PC-9 (cell line): ENCODE data around the gene ETV7. TPM values are rescaled to one million over a fixed set of nuclear protein-coding genes. Genes with fewer than 3 reads are reported as not detected.

ENCODE experiments used
- BruUV-seq: library from RNA; stranded (reverse); fragments of 400-500 nt; replicated peaks from 2 replicates; lab custom pipeline; 2021; lab: Mats Ljungman, UMichigan
- CTCF ChIA-PET: fragments of 300-600 bp; sonication (Branson Sonifier 250); formaldehyde crosslinking; loops from one replicate; lab custom pipeline; 2022; ENCODE audit warnings: antibody characterized with exemption; lab: Charles Lee
- POLR2A ChIA-PET: fragments of 300-600 bp; sonication (Branson Sonifier 250); formaldehyde crosslinking; loops from one replicate; lab custom pipeline; 2022; ENCODE audit warnings: antibody characterized with exemption; ENCODE audit not compliant: unreplicated experiment; lab: Charles Lee
- DNase-seq, 2 experiments: peaks; one replicate each; pipeline versions ENCODE4 v3.0.0 to v3.0.0-alpha.2; 2015 to 2022; ENCODE audit warnings: mixed read lengths in 1 of 2
- H2AFZ ChIP-seq: fragments of 200-600 bp; sonication (generic); 2 replicates; pipeline ENCODE4 v1.8.1; 2017; ENCODE audit warnings: antibody characterized with exemption
- H3F3A ChIP-seq: fragments of 200-600 bp; sonication (generic); 2 replicates; pipeline ENCODE4 v1.8.1; 2017; ENCODE audit warnings: antibody characterized with exemption, mild to moderate bottlenecking, low read depth; ENCODE audit not compliant: insufficient read depth
- H3K27ac ChIP-seq: fragments of 200-600 bp; sonication (generic); 2 replicates; pipeline ENCODE4 v1.6.1; 2016; ENCODE audit warnings: mixed run types
- H3K27me3 ChIP-seq: fragments of 200-600 bp; sonication (generic); 2 replicates; pipeline ENCODE4 v1.6.1; 2016; ENCODE audit warnings: low read depth, mixed run types; ENCODE audit not compliant: insufficient read depth
- H3K36me3 ChIP-seq: fragments of 200-600 bp; sonication (generic); 2 replicates; pipeline ENCODE4 v1.6.1; 2016; ENCODE audit warnings: low read depth, mixed run types
- H3K4me1 ChIP-seq: fragments of 200-600 bp; sonication (generic); replicated peaks from 2 replicates; pipeline ENCODE4 v1.6.1; 2016; ENCODE audit warnings: mixed run types; ENCODE audit not compliant: insufficient read depth
- H3K4me2 ChIP-seq: fragments of 200-600 bp; sonication (generic); 2 replicates; pipeline ENCODE4 v1.6.1; 2017; ENCODE audit warnings: mixed run types
- H3K4me3 ChIP-seq: fragments of 200-600 bp; sonication (generic); 2 replicates; pipeline ENCODE4 v1.6.1; 2016; ENCODE audit warnings: mixed run types
- H3K79me2 ChIP-seq: fragments of 200-600 bp; sonication (generic); 2 replicates; pipeline ENCODE4 v1.6.1; 2017; ENCODE audit warnings: low read depth, mixed run types
- H3K9me2 ChIP-seq: fragments of 200-600 bp; sonication (generic); 2 replicates; pipeline ENCODE4 v1.8.1; 2017; ENCODE audit warnings: mild to moderate bottlenecking; ENCODE audit not compliant: insufficient read depth
- H3K9me3 ChIP-seq: fragments of 200-600 bp; sonication (generic); 2 replicates; pipeline ENCODE4 v1.8.1; 2016; ENCODE audit warnings: low read depth; ENCODE audit not compliant: insufficient read depth
- H4K20me1 ChIP-seq: fragments of 200-600 bp; sonication (generic); 2 replicates; pipeline ENCODE4 v1.8.1; 2017; ENCODE audit not compliant: insufficient read depth
- CTCF ChIP-seq: fragments of 200-600 bp; sonication (generic); conservative IDR thresholded peaks from 2 replicates; pipeline ENCODE4 v1.6.1; 2017; ENCODE audit warnings: mixed run types, antibody characterized with exemption, mild to moderate bottlenecking, moderate library complexity
- EZH2 ChIP-seq: fragments of 200-600 bp; sonication (generic); IDR thresholded peaks from 2 replicates; pipeline ENCODE4 v1.8.0; 2017; ENCODE audit warnings: antibody characterized with exemption, low read depth
- intact Hi-C: fragments of 100-400 bp; cut with micrococcal nuclease; formaldehyde crosslinking; loops from one replicate; pipeline ENCODE4 v1.10.0; 2022; ENCODE audit not compliant: unreplicated experiment
- total RNA-seq: library from RNA; stranded (reverse); gene quantifications from 2 replicates; pipeline ENCODE4 v1.2.3, GENCODE V29; 2021

ETV7 gene
- total RNA-seq, 1 experiment from 2014 or later: 0.57 TPM

DNA sequence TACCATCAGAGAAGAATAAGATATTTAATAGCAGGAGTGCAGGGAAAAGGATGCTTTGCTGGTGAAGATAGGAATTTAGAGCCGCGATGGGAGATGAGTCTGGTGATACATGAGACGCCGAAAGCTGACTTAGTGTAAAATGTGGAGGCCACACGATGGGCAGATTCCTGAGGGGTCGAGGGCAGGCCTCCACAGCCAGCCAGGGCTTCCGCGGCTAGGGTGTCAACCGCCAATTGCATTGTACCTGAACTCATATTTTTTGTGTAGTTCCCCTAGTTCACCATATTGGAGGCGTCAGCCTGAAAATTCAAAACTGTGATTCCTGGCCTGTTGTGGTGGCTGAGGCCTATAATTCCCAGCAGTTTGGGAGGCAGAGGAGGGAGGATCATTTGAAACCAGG, 8.5 kb downstream of the ETV7 start:
- CTCF ChIA-PET: no interaction called here
- Histone ChIP-seq H3K9me2 (no peaks in the 10 kb centered on the region), H3K79me2 (no peaks in the 10 kb centered on the region), H3K4me3 (no peak overlapping the region), H3K9me3 (no peaks in the 10 kb centered on the region), H3K36me3 (no peaks in the 10 kb centered on the region), H3K4me2 (no peak overlapping the region), H3K27ac (no peak overlapping the region), H3K27me3 (no peaks in the 10 kb centered on the region), H2AFZ (no peak overlapping the region), H3K4me1 (peaks cover 3% of the 10 kb centered on the region; the same call in 1 of the 2 replicates), H3F3A (peaks cover 3% of the 10 kb centered on the region; the same call in 1 of the 2 replicates), H4K20me1 (no peaks in the 10 kb centered on the region)
- intact Hi-C loops: no loop called here
- DNase-seq: no peak
- TF ChIP-seq EZH2: no peak
- no peak for TF ChIP-seq CTCF
- BruUV-seq: no TSS peak
- POLR2A ChIA-PET: no interaction called here

DNA sequence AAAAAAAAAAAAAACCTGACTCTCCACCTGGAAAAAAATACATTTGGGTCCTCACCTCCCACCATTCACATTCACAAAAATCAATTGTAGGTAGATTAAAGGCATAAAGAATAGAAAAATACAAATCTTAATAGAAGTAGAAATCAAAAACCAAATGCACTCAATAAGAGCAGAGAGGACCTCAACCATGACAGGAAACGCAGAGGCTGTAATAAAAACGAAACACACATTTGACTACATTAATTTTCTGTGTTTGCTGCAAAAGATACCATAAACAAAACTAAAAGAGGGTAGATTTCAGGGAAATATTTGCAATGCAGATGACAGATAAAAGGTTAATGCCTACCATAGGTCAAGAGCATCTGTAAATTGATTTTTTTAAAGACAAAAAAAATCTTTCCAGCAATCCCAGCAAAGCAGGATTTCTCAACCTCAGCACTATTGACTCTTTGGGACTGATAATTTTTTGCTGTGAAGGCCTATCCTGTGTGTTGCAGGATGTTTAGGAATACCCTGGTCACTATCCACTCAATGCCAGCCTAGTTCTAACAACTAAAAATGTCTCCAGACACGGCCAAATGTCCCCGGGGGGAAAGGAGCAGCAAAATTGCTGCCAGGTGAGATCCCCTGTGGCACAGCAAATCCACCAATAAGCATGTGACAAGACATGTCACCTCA, 9.1 kb downstream of the ETV7 start:
- TF ChIP-seq EZH2: no peak
- TF ChIP-seq CTCF: no peak
- Histone ChIP-seq H2AFZ (no peak overlapping the region), H3F3A (peaks cover 3% of the 10 kb centered on the region; the same call in 1 of the 2 replicates), H4K20me1 (no peaks in the 10 kb centered on the region), H3K27me3 (no peaks in the 10 kb centered on the region), H3K4me3 (no peak overlapping the region), H3K4me2 (no peak overlapping the region), H3K9me3 (no peaks in the 10 kb centered on the region), H3K36me3 (no peaks in the 10 kb centered on the region), H3K27ac (no peak overlapping the region), H3K4me1 (peaks cover 8% of the 10 kb centered on the region; the same call in 1 of the 2 replicates), H3K9me2 (no peaks in the 10 kb centered on the region), H3K79me2 (no peaks in the 10 kb centered on the region)
- no peak for DNase-seq
- POLR2A ChIA-PET: no interaction called here
- no TSS peak for BruUV-seq
- CTCF ChIA-PET: no interaction called here
- intact Hi-C loops: no loop called here

- BruUV-seq: no TSS peak
- H3K4me3 ChIP-seq: no peak overlapping the region
- H3K27ac ChIP-seq: no peak overlapping the region
- ChIA-PET POLR2A (no interaction called here), CTCF (no interaction called here)
- H3K79me2 ChIP-seq: no peaks in the 10 kb centered on the region
- no peaks in the 10 kb centered on the region for H3K36me3 ChIP-seq
- H3K9me3 ChIP-seq: no peaks in the 10 kb centered on the region
- no peak for DNase-seq
- H3K9me2 ChIP-seq: no peaks in the 10 kb centered on the region
- intact Hi-C loops: no loop called here
- TF ChIP-seq CTCF: no peak
- TF ChIP-seq EZH2: no peak
- peaks cover 8% of the 10 kb centered on the region; the same call in 1 of the 2 replicates for H3K4me1 ChIP-seq
- H4K20me1 ChIP-seq: no peaks in the 10 kb centered on the region
- peaks cover 3% of the 10 kb centered on the region; the same call in 1 of the 2 replicates for H3F3A ChIP-seq
- no peak overlapping the region for H2AFZ ChIP-seq
- no peak overlapping the region for H3K4me2 ChIP-seq
- H3K27me3 ChIP-seq: no peaks in the 10 kb centered on the region
Observed at GRCh38 chr6:36377594-36377993, 9.9 kb downstream of the ETV7 start.
